HS-27A (cell line): Measurements from ENCODE around the gene IGHMBP2.
A peak's percentile ranks its signal among the peaks of the same experiment; 100 is the strongest.

ENCODE experiments used
- DNase-seq: peaks from one replicate; pipeline ENCODE4 v3.0.0-alpha.2; 2012; ENCODE audit warnings: low read depth, missing footprints

Gene IGHMBP2

DNA sequence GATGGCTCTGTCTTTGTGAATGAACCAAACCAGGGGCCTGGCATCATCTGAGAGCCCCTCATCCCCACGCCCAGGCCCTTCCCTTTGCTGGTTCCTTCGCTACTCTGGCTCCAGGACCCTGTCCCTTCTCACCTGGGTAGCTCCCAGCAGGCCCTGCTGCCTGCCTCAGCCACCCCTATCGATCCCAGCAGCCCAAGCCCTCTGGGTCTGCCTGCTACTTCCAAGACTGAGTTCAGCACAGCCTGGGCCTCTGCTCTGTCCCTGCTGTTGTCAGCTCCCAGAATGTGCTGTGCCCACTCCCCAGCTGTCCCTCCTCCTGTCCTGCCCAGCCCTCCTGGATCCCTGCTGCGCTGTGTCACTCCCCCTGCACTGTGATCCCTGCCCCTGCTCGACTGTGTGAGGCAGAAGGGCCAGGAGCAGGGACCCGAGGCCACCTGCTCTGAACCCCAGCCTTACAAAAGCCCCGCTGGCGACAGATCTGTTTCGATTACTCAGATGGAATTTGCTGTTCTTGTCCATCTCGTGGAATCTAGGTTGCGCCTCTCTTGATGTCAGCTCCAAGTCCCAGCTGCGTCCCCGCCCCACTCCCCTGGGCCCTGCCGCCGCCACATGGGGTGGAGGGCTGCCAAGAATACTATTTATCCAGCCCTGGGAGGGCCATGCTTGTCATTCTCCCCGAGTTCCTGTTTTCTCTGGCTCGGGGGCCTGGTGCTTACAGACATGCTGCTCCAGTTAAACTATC, 13.0 kb upstream of the IGHMBP2 start:
- DNase-seq = no peak

GRCh38 chr11:68891351-68891948, 12.2 kb upstream of the IGHMBP2 start:
- DNase-seq = no peak

DNA sequence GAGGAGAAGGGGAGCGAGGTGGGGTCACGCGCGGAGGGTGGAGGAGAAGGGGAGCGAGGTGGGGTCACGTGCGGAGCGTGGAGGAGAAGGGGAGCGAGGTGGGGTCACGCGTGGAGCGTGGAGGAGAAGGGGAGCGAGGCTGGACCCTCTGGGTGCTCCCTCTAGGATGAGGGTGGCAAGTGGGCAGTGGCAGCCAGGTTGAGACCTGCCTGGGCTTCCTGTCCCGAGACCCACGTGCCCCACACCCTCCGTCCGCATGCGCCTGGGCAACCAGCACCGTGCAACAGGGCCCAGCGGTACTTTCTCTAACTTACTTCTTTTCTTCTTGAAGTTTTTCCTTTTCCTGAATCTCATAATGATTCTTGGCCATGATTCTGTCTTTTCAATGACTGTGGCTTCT, 11.1 kb upstream of the IGHMBP2 start:
- no peak for DNase-seq

DNA sequence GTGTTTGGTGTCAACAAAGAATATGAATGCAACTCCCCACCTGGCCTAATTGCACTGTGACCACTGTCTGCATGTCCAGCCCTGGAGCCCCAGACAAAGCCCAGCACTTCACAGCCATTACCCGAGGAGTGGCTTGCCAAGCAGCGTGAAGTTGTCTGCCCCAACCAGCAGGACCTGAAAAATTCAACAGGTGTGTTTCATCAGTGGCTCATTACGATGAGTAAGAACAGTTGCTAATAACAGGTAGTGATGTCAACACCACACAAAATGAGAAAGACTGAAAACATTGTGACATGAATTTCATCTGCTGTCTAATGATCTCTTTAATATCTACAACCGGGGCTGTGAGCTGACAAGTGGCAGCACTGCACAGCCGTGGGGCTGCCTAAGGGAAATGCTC, 10.4 kb upstream of the IGHMBP2 start:
- DNase-seq = no peak

DNA sequence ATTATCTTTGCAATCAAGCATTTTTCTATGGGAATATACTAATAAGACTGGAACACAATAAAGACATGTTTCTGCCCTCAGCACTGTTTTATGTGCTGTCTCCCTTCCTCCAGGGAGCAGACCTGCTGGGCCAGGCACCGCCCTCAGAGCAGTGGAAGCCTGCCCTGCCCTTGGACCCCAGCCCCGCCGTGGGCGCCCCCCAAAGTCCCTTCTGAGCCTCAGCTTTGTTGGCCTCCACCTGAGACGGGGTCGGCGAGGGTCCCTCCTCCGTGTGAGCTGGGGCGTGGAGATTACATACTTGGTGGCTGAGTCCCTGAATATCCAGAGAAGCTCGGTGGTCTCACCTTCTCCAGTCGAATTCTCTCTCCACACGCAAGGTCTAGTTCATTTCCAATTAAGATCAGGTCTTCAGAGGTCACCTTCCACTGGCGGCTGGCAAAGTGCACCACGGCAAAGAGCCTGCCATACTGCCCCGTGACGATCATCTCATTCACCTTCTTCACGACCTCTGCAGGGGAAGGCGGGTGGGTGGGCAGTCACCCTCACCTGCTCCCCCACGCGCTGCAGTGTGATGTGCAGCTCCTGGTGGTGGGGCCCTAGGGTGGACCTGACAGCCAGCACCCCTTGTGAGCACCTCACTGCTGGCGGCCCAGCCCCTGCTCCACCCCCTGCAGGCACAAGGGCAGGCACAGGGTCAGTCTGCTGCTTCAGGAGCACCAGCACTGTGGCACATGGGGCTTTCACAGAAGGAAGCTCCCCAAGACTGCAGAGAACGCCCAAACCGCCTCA, 7.3 kb upstream of the IGHMBP2 start:
- DNase-seq = no peak

DNA sequence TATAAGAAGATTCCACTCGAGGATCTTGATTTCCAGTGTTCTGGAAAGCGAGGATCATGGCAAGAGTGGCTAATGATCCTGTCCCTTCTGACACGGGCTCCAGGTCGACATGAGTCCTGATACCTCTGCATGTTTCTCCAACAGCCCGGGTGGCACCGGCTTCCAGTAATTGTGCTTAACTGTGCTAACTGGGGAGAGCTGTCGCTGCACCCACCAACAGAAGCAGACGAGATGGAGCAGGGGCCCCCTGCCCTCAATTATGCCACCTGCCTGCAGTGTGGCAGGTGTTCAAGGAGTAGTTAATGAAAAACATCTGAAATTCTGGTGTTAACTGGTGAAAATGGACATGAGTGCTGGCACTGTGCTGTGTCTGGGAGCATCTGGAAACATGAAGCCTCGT, 6.2 kb upstream of the IGHMBP2 start:
- DNase-seq = no peak

DNA sequence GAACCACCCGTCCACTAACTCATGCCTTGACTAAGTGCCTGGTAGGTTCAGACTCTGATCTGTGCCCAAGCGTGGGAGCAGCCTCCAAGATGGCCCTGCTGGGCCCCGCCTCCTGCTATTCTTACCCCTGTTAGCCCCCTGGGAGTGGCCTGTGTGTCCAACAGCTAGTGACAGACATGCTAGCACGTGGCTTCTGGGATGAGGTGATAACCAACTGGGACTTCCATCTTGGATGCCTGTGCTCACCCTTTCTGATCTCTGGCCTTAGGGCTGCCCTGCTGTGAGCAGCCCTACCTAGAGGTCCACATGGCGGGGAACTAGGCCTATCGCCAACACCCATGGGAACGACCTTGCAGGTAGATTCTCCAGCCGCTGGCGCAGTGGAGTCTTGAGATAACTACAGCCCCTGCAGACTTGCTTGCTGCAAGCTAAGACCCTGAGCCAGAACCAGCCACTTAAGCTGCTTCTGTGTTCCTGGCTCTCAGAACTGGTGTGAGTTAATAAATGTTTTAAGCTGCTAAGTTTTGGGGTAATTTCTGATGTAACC, 2.8 kb upstream of the IGHMBP2 start:
- no peak for DNase-seq

DNA sequence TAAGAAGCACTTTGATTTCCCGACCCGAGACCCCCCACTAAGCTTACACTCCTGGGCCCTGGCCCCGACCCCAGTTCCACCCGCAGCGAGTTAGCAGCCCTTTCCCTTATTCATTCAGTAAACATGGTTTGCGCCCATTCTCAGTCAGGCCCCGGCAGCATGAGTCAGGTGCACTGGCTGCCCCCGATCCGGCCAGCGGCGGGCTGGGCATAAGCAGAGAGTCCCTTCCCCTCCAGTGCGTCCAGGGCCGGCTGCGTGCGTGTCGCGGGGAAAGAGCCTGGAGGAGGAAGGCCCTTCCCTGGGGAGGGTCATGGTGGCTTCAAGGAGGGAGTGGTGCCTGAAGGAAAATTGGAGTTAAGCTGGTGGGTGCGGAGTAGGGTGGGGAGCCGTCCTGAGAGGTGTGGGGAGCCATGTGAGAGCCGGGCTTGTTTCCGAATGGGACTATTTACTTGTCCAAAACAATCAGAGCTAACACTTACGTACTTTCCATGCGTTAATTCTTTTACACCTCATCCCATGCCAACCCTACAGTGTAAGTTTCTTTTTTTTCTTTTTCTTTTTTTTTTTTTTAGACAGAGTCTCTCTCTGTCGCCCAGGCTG, 657 bp downstream of the IGHMBP2 start:
- DNase-seq = peak; percentile 15

DNA sequence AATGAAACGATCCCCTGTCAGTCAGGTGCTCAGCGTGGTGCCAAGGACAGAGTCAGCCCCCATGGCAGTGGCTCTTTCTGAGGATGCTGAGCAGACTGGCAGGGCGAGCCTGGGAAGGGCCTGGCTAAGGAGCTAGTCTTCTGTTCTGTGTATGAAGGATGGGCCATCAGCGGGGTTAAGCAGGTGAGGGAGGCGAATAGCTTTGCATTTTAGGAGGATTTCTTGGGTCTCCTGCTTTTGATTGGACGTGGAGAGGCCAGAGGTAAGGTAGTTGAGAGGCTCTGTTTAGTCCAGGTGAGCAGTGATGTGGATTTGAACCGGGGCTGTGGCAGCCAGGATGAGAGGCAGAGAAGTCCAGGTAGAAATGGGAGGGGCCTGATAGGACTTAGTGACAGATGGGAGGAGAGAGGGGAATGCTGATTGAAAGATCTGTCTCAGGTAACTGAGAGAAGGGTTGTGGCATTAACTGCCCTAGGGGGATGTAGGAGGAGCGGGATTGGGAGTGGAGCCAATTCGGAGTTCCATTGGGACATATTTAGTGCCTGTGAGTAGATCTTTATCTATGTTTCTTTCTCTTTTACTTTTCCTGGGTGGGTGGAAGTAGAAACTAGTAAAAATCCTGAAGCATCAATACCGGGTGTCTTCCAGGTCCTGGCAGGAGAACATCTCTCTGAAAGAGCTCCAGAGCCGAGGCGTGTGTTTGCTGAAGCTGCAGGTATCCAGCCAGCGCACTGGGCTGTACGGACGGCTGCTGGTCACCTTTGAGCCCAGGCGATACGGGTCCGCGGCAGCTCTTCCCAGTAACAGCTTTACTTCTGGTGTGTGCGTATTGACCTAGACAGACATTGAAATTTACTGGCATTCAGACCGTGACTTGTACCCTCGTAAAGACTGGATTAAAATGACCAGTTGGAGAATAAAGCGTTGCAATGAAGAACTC, 2.0 kb downstream of the IGHMBP2 start:
- no peak for DNase-seq

DNA sequence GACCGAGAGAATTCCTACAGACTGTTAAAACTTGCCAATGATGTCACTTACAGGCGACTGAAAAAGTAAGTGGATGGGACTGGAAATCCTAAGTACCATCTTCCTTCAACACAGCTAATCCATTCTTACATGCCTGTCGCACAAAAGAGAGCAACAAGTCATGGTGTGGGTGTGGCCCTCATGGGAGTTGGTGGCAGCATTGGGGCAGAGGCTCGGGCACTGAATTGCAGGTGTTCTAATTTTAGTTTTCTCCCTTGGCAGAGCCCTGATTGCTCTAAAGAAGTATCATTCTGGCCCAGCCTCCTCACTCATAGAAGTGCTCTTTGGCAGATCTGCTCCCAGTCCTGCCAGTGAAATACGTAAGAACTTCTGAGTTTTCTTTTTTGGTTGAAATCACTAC, 4.6 kb downstream of the IGHMBP2 start:
- no peak for DNase-seq

- no peak for DNase-seq
Observed at GRCh38 chr11:68910965-68911364, 7.3 kb downstream of the IGHMBP2 start.

DNA sequence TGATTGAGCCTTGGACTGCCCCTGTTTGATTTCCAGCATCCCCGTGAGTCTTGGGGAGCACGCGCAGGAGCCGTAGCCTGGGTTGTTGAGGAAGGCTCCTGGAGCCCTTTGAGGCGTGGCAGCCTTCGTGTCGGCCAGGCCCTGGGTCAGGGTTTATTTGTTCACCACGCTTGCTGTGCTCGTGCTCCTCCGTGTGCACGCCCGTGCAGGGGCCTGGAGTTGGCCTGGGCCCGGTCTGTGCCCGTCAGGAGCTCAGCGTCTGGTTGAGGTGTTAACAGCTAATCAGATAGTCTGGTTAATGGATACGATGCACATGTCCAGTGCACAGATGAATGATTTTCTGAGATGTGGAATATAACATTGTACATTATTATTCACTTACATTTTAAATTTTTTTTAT, 8.0 kb downstream of the IGHMBP2 start:
- no peak for DNase-seq

DNA sequence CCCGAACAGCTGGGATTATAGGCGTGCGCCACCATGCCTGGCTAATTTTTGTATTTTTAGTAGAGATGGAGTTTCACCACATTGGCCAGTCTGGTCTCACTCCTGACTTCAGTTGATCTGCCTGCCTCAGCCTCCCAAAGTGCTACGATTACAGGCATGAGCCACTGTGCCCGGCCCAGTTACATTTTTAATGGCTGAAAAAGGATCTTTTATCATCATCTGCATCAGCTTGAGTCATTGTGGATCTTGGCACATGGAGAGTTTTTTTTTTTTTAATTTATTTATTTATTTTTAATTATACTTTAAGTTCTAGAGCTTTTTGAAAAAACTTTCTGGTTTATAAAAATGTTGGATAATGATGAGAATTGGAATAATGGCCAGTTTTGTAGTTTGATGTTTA, 8.6 kb downstream of the IGHMBP2 start:
- no peak for DNase-seq

DNA sequence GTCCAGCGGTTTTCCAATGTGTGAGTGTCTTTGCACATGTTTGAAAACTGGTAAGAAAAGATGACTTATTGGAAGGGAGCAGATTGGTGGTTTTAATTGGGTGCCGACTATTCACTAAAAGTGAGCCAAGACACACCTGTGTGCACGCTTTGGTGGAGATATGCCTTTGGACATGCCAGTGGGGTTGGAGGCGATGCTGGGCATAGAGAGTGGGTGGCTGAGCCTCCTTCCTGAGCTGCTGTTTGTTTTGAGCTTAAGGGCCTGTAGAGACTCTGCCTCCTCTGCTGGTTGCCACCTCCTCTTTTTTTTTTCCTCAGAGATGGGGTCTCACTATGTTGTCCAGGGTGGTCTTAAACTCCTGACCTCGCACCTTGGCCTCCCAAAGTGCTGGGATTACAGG, 9.5 kb downstream of the IGHMBP2 start:
- DNase-seq = no peak

DNA sequence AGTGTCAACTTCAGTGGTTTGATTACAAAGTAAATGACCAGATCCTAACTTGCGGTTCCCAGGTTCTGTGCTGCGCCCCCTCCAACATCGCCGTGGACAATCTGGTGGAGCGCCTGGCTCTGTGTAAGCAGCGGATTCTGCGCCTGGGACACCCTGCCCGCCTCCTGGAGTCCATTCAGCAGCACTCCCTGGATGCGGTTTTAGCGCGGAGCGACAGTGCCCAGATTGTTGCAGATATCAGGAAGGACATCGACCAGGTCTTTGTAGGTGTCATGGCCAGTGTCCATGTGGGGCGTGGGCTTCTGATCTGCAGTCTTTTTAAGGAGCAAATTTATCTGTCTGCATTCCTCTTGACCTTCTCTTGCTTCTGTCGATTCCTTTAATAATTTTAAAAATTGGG, 11.1 kb downstream of the IGHMBP2 start:
- DNase-seq = no peak

DNA sequence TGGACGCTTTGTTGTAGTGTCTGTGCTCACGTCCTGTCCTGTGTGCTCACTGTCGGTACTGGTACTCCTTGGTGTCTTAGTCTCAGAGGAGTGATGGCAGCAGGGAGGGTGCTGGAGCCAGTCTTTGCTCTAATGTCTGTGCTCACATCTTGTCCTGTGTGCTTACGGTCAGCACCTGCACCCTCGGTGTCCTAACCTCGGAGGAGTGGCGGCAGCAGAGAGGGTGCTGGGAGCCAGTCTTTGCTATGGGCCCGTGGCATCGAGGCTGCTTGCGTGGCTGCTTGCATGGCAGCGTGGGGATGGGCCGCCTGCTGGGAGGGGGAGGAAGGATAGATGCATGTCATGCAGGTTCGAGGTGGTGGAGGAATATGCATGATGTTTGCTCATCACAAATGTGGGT, 12.7 kb downstream of the IGHMBP2 start:
- no peak for DNase-seq

DNA sequence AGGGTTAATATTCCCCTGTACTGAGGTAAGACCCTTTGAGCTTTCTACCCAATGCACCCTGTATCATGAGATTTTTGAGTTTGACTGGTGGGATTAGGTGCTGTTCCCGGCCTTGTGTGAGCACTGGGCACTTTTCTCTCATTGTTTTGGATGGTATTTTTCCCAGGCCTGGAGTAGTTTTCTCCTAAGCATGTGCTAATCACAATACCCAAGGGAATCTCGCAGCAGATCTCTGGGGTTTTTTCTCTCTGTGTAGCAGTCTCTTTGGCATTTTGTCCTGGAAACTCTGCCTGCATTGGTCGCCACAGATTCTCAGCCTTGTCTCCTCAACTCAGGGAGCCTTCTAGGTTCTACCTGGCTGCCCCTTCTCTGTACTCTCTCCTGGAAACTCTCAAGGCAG, 19.9 kb downstream of the IGHMBP2 start:
- no peak for DNase-seq

GRCh38 chr11:68924073-68924925, 20.6 kb downstream of the IGHMBP2 start:
- no peak for DNase-seq

DNA sequence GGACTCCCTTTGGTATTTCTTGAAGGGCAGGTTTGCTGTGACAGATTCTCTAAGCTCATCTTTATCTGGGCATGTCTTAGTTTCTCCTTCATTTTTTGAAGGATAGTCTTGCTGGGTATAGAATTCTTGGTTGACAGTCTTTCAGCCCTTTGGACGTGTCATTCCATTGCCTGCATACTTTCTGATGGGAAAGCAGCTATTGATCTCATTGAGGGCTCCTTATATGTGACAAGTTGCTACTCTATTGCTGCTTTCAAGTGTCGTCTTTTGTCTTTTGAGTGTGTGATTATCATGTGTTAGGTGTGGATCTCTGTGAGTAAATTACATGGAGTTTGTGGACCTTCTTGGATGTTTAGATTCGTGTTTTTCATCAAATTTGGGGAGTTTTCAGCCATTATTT, 21.9 kb downstream of the IGHMBP2 start:
- DNase-seq = no peak
